Smooth muscle cell (in vitro differentiated cells): Measurements from ENCODE around the gene TRABD2B. TPM values are rescaled to one million over a fixed set of nuclear protein-coding genes. Genes with fewer than 3 reads are reported as not detected.

ENCODE experiments used
- DNase-seq: peaks from one replicate; lab custom pipeline; 2025; ENCODE audit not compliant: unreplicated experiment; lab: John Stamatoyannopoulos, UW
- H2AFZ ChIP-seq: fragments of 200-600 bp; sonication (generic); 2 replicates; pipeline ENCODE4 v1.6.0; 2016; ENCODE audit warnings: antibody characterized with exemption, low read depth, mild to moderate bottlenecking
- H3F3A ChIP-seq: fragments of 200-600 bp; sonication (generic); 2 replicates; pipeline ENCODE4 v1.6.0; 2017; ENCODE audit warnings: antibody characterized with exemption, low read depth
- H3K27ac ChIP-seq: fragments of 200-600 bp; sonication (generic); 2 replicates; pipeline ENCODE4 v1.5.1; 2016; ENCODE audit warnings: low read depth, mild to moderate bottlenecking
- H3K27me3 ChIP-seq: fragments of 200-600 bp; sonication (generic); 2 replicates; pipeline ENCODE4 v1.6.1; 2016; ENCODE audit warnings: low read depth, mild to moderate bottlenecking
- H3K36me3 ChIP-seq: fragments of 200-600 bp; sonication (generic); 2 replicates; pipeline ENCODE4 v1.5.1; 2016; ENCODE audit warnings: low read depth
- H3K4me1 ChIP-seq: fragments of 200-600 bp; sonication (generic); 2 replicates; pipeline ENCODE4 v1.5.1; 2016; ENCODE audit warnings: low read depth
- H3K4me2 ChIP-seq: fragments of 200-600 bp; sonication (generic); 2 replicates; pipeline ENCODE4 v1.6.0; 2016; ENCODE audit warnings: mild to moderate bottlenecking
- H3K4me3 ChIP-seq: fragments of 200-600 bp; sonication (generic); 2 replicates; pipeline ENCODE4 v1.5.1; 2016; ENCODE audit warnings: mild to moderate bottlenecking
- H3K79me2 ChIP-seq: fragments of 200-600 bp; sonication (generic); 2 replicates; pipeline ENCODE4 v1.6.0; 2016; ENCODE audit warnings: low read depth, mild to moderate bottlenecking
- H3K9ac ChIP-seq: fragments of 200-600 bp; sonication (generic); 2 replicates; pipeline ENCODE4 v1.6.0; 2016; ENCODE audit warnings: low read depth
- H3K9me3 ChIP-seq: fragments of 200-600 bp; sonication (generic); replicated peaks from 2 replicates; pipeline ENCODE4 v1.5.1; 2016; ENCODE audit warnings: low read depth
- H4K20me1 ChIP-seq: fragments of 200-600 bp; sonication (generic); 2 replicates; pipeline ENCODE4 v1.6.0; 2016; ENCODE audit warnings: low read depth
- WGBS: methylation state at CpG from one replicate; pipeline ENCODE4 v1.1.7; 2016; ENCODE audit warnings: low lambda C conversion rate; 5-methylcytosine and 5-hydroxymethylcytosine counted together
- polyA plus RNA-seq: library from polyadenylated mRNA; unstranded; fragments of >200 nt; fragmentation: Nextera tagmentation; extraction: Ambion mirVana; gene quantifications from 2 replicates; pipeline ENCODE4 v1.2.1, GENCODE V29; 2016
- total RNA-seq: library from RNA; depleted of rRNA; stranded (reverse); fragments of >200 nt; gene quantifications from 2 replicates; pipeline ENCODE4 v1.2.3, GENCODE V29; 2014
- TF ChIP-seq, protein P1 (sequence below): fragments of 200-600 bp; sonication (generic); IDR thresholded peaks from 2 replicates; pipeline ENCODE4 v1.5.1; 2017; ENCODE audit warnings: borderline replicate concordance, mild to moderate bottlenecking, antibody characterized with exemption; ENCODE audit not compliant: insufficient read depth, poor library complexity, severe bottlenecking

TRABD2B gene
- total and polyA plus RNA-seq, 2 experiments from 2014 or later = 0.94 to 4.9 TPM

DNA sequence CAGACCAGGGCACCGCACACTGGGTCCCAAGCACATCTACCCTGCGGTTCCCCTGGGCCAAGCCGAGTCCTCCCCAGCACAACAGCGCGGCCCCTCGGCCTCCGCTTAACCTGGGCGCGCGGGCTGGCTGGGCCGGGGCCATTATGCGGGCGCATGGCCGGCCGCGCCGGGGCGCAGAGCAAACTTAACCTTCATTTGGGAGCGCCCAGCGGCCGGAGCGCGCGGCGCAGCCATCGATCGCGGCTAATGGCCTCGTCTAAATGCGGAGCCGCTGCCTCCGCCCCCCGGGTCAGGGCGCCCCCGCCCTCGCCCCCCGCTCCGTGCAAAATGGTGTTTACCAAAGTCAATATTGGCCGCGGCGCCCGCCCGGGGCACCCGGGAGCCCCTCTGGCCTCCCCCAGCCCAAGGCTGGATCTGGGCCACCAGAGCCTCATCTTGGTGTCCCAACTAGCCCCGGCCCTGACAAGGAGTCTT is 272.1 kb downstream of the TRABD2B start:
- DNase-seq = no peak
- no peak overlapping the region for H3K27ac ChIP-seq
- H4K20me1 ChIP-seq = no peaks in the 10 kb centered on the region
- H3F3A ChIP-seq = no peaks in the 10 kb centered on the region
- no peak overlapping the region for H3K4me3 ChIP-seq
- H3K79me2 ChIP-seq = no peaks in the 10 kb centered on the region
- H2AFZ ChIP-seq = no peak overlapping the region
- no peak overlapping the region for H3K4me2 ChIP-seq
- H3K36me3 ChIP-seq = no peaks in the 10 kb centered on the region
- H3K9me3 ChIP-seq = no peaks in the 10 kb centered on the region
- H3K27me3 ChIP-seq = peaks cover 62% of the 10 kb centered on the region
- 4% methylated on average over 37 of the region's 45 CpGs for WGBS
- TF ChIP-seq, protein P1, sequence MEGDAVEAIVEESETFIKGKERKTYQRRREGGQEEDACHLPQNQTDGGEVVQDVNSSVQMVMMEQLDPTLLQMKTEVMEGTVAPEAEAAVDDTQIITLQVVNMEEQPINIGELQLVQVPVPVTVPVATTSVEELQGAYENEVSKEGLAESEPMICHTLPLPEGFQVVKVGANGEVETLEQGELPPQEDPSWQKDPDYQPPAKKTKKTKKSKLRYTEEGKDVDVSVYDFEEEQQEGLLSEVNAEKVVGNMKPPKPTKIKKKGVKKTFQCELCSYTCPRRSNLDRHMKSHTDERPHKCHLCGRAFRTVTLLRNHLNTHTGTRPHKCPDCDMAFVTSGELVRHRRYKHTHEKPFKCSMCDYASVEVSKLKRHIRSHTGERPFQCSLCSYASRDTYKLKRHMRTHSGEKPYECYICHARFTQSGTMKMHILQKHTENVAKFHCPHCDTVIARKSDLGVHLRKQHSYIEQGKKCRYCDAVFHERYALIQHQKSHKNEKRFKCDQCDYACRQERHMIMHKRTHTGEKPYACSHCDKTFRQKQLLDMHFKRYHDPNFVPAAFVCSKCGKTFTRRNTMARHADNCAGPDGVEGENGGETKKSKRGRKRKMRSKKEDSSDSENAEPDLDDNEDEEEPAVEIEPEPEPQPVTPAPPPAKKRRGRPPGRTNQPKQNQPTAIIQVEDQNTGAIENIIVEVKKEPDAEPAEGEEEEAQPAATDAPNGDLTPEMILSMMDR = peak; percentile 1
- H3K9ac ChIP-seq = no peak overlapping the region
- no peaks in the 10 kb centered on the region for H3K4me1 ChIP-seq

DNA sequence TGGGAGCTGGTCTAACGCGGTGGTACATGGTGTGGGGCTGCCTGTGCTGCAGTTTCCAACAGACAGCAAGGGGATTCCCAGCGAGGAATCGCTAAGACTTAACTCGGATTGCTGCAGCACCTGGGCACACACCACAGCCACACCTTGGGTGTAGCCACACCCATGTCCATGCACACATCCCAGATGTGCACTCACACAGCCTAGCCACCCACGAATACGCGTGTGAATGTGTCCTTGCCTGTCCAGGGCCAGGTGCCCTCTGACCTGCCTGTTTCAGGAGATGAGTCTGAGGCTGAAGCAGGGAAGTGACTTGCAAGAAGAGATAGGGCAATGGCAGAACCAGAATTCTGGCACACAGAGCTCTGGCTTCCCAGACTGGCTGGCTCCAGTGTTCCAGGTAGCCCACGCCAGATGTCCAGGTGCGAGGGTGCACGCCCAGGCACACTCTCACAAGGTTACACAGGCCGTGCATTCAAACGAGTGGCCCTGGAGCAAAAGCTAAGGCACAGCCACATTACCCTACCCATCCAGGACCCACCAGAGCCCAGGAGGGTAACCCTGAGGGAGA is 272.7 kb downstream of the TRABD2B start:
- Histone ChIP-seq H3K4me2 (no peak overlapping the region), H3K79me2 (no peaks in the 10 kb centered on the region), H3K9ac (no peak overlapping the region), H2AFZ (no peak overlapping the region), H3F3A (no peaks in the 10 kb centered on the region), H3K9me3 (no peaks in the 10 kb centered on the region), H3K4me1 (no peaks in the 10 kb centered on the region), H3K36me3 (no peaks in the 10 kb centered on the region), H3K27me3 (peaks cover 67% of the 10 kb centered on the region), H4K20me1 (no peaks in the 10 kb centered on the region), H3K4me3 (no peak overlapping the region), H3K27ac (no peak overlapping the region)
- WGBS = 81% methylated on average over 13 of the region's 13 CpGs
- TF ChIP-seq, protein P1 = no peak
- DNase-seq = no peak

DNA sequence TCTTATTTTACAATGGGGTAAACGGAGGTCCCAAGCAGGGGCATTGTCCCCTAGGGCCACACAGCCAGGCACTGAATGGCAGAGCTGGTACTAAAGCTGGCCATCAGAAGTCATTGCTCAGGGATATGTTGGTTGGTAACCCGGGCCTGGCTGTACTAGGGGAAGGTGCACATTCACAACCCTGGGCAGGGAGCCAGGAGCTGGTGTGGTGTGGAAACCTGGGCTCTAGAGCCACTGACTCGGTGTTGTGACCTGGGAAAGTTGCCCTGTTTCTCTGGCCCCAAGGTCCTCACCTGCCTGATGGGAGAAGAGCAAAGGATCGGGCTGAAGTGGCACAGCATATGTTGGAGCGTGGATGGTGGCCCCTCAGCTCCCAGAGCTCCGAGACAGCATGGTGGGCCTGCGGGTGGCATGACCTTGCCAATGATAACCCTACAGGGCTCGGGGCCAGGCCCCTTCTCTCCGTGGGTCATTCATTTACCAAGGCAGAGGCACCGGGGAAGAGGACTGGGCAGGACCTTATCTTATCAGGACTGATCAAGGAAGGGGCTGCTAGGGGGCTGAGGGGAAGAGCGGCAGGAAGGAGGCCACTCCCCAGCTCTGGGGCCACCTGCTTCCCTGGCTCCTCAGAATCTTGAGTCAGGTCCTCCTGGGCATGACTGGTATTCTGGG is 274.1 kb downstream of the TRABD2B start:
- Histone ChIP-seq H3K27ac (no peak overlapping the region), H4K20me1 (no peaks in the 10 kb centered on the region), H3K36me3 (no peaks in the 10 kb centered on the region), H3K4me3 (no peak overlapping the region), H3K79me2 (no peaks in the 10 kb centered on the region), H3K9ac (no peak overlapping the region), H3K4me2 (no peak overlapping the region), H3F3A (no peaks in the 10 kb centered on the region), H3K27me3 (peaks cover 82% of the 10 kb centered on the region), H2AFZ (no peak overlapping the region), H3K4me1 (no peaks in the 10 kb centered on the region), H3K9me3 (no peaks in the 10 kb centered on the region)
- 89% methylated on average over 11 of the region's 11 CpGs for WGBS
- TF ChIP-seq, protein P1 = no peak
- DNase-seq = no peak
